Endothelial cell of hepatic sinusoid (primary cell): Measurements from ENCODE around the gene PHF21A.

Experiments
- in situ Hi-C: cut with HindIII; loops from 2 replicates; pipeline ENCODE4 v1.10.0; 2017; ENCODE audit warnings: low sequenced_read_pairs

The PHF21A gene

GRCh38 chr11:45894555-45895247, 226.6 kb downstream of the PHF21A start:
- in situ Hi-C loops = no loop called here

DNA sequence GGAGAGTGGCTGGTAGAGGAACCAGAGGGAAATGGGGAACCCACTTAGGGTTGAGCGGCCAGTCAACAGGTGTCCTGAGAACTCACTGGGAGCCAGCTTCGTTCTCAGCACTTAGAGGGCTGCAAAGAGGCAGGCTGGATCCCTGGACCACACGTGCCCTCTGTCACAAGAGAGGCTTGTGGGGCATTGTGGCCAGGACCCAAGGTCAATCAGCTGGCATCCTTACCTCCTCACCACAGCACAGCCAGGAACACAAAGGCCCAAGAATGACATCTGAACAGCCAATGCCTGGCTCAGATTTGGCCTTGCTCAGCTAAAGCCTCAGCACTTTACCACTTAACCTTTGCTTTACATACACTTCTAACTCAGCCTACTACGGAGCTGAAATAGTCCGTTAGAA, 228.4 kb downstream of the PHF21A start:
- in situ Hi-C loops = no loop called here

DNA sequence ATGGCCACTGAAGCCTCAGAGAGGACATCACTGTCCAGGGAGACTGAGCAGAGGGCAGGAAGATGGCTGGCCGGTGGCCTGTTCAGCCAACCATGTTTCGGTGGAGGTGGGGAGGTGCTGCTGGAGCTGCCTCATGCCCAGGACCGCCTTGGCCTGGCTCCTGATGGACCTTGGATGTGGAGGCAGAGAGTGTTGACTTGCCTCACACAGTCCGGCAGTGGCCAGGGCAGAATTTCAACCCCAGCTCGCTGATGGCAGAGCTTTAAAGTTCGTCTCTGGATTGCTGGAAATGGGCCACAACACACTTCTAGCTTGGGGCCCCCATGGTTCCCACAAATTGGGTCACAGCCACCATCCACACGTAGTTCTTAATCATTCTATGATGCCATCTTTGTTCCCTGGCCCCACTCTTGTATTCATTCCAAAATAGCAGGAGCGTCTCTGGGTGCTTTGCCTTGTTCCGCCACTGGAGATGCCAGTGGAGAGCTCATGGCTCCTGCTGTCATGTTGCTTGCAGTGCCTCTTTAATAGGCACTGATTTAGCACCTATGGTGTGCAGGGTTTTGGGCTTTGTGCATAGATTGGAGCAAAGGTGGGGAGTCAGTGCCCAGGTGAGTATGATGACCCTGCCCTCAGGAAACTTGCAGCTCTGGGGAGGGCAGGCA, 230.2 kb downstream of the PHF21A start:
- in situ Hi-C loops = no loop called here

DNA sequence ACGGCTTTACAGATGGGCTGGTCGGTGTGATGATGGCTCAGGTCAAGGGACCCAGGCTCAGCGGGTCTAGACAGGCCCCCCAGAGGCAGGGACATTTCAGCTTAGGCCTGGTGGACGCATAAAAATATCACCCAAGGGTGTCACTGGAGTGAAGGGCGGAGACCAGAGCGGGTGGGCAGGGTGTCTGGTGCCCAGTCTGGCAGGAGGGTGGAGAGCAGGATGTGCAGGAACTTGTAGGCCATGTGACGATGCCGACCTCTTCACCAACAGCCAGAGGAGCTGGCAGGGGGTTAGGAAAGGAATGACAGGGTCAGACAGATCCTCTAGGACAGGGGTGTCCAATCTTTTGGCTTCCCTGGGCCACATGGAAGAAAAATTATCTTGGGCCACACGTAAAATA, 231.3 kb downstream of the PHF21A start:
- in situ Hi-C loops = no loop called here

DNA sequence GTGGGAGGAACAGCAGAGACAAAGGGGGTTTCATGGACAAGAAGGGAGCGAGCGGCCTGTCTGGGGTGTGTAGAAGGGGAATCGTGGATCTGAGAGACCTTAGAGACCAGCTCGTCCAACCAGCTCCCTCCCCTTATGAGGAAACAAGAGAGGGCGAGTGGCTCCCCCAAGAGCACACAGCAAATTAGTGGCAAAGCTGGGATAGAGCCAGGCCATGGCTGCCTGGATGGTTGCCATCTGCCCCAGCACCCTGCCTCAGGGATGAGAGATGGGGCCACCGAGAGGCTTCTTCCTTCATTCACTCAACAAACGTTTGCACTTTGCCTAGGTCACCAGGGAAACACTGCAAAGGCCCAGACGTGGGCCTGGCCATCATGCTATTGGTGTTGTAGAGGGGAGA, 231.7 kb downstream of the PHF21A start:
- in situ Hi-C loops = no loop called here

- in situ Hi-C loops = no loop called here
Measured at GRCh38 chr11:45887587-45887986, 233.7 kb downstream of the PHF21A start.

- in situ Hi-C loops = no loop called here
Measured at GRCh38 chr11:45886816-45887520, 234.3 kb downstream of the PHF21A start.

DNA sequence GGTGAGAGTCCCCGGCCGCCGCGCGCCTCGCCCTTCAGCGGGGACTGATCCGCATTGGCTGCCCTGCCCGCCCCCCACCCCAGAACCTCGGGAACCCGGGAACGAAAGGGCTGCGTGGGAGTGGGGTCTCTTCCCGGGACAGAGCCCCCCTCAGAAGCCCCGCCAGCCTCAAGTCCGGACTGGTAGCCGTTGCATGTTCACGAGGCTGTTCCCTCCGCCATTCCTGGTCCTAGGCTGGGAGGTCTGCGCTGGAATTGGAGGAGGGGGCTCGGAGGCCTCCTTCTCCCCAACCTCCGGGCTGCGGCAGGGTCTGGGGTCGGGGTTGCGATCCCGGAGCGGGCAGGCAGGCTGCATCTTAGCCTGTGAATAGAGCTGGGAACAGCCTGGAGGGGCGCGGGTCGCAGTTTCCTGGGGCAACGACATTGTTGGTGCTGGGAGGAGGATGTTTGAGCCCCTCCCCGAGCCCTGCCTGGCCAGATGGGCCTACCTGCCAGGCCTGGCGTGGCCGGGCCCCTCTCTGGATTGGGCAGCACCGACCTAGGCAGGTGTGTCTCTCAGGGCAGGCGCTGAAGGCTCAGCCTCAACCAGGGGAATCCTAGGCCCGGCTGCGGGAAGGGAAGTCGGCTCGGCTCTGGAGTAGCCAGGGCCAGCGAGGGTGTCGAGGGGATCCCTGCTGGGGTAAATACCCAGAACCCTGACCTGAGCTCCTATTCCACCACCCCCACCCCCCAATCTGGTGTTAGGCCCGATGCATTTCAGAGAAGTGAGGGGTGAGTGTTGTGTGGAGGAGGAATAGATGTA, 235.1 kb downstream of the PHF21A start:
- in situ Hi-C loops = no loop called here

DNA sequence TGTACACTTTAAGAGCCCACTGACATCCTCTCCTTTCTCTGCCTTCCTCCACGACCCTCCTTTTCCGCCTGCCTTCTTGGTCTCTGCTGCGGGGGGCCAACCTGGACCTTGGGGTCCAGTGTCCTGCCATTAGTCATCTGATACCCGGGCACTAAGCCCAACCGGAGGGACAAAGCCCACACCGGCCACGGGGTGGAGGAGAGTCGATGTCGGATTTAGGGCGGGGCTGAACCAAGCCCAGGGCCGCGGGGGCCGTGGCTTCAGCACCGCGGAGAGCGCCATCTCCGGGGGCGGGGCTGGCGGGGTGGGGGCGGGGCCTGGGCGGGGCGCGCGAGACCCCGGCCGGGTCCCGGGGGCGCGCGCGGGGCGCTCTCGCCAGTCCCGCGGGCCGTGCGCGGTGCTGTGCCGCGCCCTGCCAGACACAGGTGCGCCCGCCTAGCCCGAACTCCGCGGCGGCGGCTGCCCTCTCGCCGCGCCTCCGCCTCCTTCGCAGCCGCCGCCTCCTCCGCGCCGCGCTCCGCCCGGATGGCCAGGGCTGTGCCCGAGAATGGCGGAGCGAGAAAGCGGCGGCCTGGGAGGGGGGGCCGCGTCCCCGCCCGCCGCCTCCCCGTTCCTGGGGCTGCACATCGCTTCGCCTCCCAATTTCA, 235.9 kb downstream of the PHF21A start, which contains the start of gene MAPK8IP1:
Gene MAPK8IP1, plus strand, starts transcription at position 378 of the 647 bp plus-strand sequence. Its CDS starts 170 bp downstream, at position 548.
- in situ Hi-C loops = no loop called here

DNA sequence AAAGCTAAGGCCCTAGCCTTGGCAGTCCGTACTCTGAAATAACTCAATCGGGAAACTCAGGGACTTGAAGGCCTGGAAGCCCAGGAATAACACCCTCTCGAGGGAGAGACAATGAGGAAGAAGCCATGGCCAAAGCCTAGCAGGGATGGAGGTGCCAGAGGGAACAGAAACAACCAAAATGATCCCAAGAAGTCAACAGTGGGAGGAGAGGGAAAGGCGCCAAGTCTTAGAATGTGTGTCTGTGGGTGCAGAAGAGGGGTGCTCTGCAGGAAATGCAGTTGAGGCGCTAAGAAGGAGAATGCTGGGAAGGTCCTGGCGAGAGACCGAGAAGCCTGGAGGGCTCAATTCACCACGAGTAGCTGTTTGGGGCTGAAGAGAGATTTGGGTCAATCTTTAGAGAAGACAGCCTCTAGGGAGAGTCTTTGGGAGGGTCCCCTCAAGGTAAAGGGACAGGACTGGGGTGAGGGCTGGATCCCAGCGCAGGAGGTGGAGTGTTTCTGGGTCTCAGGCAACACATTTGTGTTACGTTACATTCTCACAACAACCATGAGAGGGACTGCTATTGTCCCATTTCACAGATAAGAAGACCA, 236.6 kb downstream of the PHF21A start:
- in situ Hi-C loops = no loop called here
